Tibial nerve (tissue), 4 donors: ENCODE measurements around the gene DDX56.

ENCODE experiments used
- CTCF ChIP-seq, 5 experiments: fragments of 200-600 bp in 3 of 5; fragments of 450-650 bp in 2 of 5; sonication (generic) in 3 of 5; IDR thresholded peaks; one replicate each; pipeline ENCODE4 v1.5.1; 2016 to 2019; ENCODE audit warnings: antibody characterized with exemption in 5 of 5, mild to moderate bottlenecking in 3 of 5, moderate library complexity in 2 of 5
- EP300 ChIP-seq, 2 donors: sonication (generic); formaldehyde crosslinking; IDR thresholded peaks; one replicate each; pipeline ENCODE4 v1.6.1; 2017; ENCODE audit warnings: antibody characterized with exemption in 2 of 2, mild to moderate bottlenecking in 1 of 2
- POLR2A ChIP-seq, 2 donors: fragments of 450-650 bp; IDR thresholded peaks; one replicate each; pipeline ENCODE4 v1.6.1; 2017; ENCODE audit warnings: antibody characterized with exemption in 2 of 2, mild to moderate bottlenecking in 2 of 2, moderate library complexity in 2 of 2

- TF ChIP-seq CTCF (IDR thresholded peaks at IDR 0.05) (no peak), POLR2A (IDR thresholded peaks at IDR 0.05) (no peak), EP300 (IDR thresholded peaks at IDR 0.05) (no peak)
Measured at GRCh38 chr7:44519546-44519945, 54.2 kb downstream of the DDX56 start.
